Thymus (tissue), 11 donors: ENCODE results near the gene LTBP1. TPM values are rescaled to one million over a fixed set of nuclear protein-coding genes. Genes with fewer than 3 reads are reported as not detected.

Source experiments
- DNase-seq, 9 donors: peaks; one replicate each; pipeline ENCODE4 v3.0.0-alpha.2; 2013; ENCODE audit warnings: low spot score in 9 of 9, low read depth in 6 of 9, missing footprints in 1 of 9
- H3K27ac ChIP-seq, 2 donors: one replicate each; pipeline ENCODE4 v1.5.1; 2013; ENCODE audit warnings: control low read depth in 1 of 2, low read depth in 1 of 2, low read length in 1 of 2, mild to moderate bottlenecking in 1 of 2, moderate library complexity in 1 of 2
- H3K27me3 ChIP-seq, 2 donors: one replicate each; pipeline ENCODE4 v1.5.1; 2013; ENCODE audit warnings: low read length in 1 of 2; ENCODE audit not compliant: control insufficient read depth in 2 of 2, insufficient read depth in 1 of 2
- H3K36me3 ChIP-seq, 2 donors: one replicate each; pipeline ENCODE4 v1.5.1; 2013; ENCODE audit warnings: low read length in 1 of 2, mild to moderate bottlenecking in 1 of 2, moderate library complexity in 1 of 2; ENCODE audit not compliant: control insufficient read depth in 2 of 2, insufficient read depth in 2 of 2
- H3K4me1 ChIP-seq, 2 donors: one replicate each; pipeline ENCODE4 v1.5.1; 2013; ENCODE audit warnings: low read length in 2 of 2; ENCODE audit not compliant: control insufficient read depth in 2 of 2, insufficient read depth in 2 of 2
- H3K4me3 ChIP-seq, 2 donors: one replicate each; pipeline ENCODE4 v1.5.1; 2013; ENCODE audit warnings: low read length in 2 of 2, control low read depth in 1 of 2, mild to moderate bottlenecking in 1 of 2
- H3K9me3 ChIP-seq, 2 donors: one replicate each; pipeline ENCODE4 v1.5.1; 2013; ENCODE audit warnings: low read length in 1 of 2, mild to moderate bottlenecking in 1 of 2; ENCODE audit not compliant: control insufficient read depth in 2 of 2, insufficient read depth in 1 of 2
- WGBS: extraction: QIAGEN DNeasy Blood & Tissue Kit; methylation state at CpG from one replicate; pipeline ENCODE4 v1.1.7; 2013; 5-methylcytosine and 5-hydroxymethylcytosine counted together
- polyA plus RNA-seq: library from polyadenylated mRNA; stranded (reverse); fragments of 200-250 nt; gene quantifications from one replicate; pipeline ENCODE4 v1.2.3, GENCODE V29; 2013
- total RNA-seq: library from RNA; stranded (reverse); fragments of 120-200 nt; gene quantifications from one replicate; pipeline ENCODE4 v1.2.4, GENCODE V29; 2013
- donor health status: healthy.

The LTBP1 gene
- total and polyA plus RNA-seq, 2 donors, result 13.3 to 17.7 TPM

DNA sequence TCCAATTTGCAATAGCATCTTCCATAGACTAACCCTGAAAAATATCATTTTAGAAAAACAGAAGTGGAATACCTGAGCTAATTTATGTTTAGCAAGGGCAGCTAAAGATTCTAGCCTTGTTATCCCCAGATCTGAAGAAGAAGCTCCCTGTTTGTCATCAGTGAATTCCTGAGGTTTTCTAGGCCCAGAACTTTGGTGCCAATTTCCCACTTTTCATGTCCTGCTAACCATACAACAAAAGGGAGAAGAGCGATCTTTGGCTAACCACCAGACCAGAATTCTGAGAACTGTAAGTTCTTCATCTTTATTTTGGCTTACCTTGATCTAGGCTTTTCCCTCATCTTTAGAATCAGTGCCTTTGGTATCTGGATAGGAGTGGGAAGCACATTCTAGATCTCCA, 478.4 kb downstream of the LTBP1 start:
- WGBS, result 86% methylated on average over 1 of the region's 1 CpG
- Histone ChIP-seq H3K4me1 (no peaks in the 10 kb centered on the region), H3K27ac (no peak overlapping the region), H3K36me3 (no peaks in the 10 kb centered on the region), H3K27me3 (no peaks in the 10 kb centered on the region), H3K4me3 (no peak overlapping the region), H3K9me3 (no peaks in the 10 kb centered on the region)
- DNase-seq, result no peak

DNA sequence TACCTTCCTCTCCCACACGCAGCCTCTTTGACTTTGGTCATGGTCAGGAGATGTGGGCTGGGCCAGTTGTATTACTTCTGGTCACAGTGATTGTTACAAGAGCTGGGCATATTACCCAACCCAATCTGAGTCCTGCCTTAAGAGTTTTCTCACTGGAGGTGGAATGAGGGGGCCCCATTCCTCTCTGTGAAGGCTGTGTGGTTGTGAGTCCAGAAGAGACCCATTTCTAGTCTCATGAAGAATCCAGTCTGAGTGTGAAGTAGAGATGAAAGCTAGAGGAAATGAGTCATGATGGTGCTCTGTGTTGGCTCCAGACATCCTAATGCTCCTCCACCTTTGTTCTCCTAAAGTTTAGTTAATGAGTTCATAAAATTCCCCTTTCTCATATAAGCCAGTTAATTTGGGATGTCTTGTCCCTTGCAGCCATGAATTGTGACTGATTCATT, 478.9 kb downstream of the LTBP1 start:
- H3K4me3 ChIP-seq, result no peak overlapping the region

DNA sequence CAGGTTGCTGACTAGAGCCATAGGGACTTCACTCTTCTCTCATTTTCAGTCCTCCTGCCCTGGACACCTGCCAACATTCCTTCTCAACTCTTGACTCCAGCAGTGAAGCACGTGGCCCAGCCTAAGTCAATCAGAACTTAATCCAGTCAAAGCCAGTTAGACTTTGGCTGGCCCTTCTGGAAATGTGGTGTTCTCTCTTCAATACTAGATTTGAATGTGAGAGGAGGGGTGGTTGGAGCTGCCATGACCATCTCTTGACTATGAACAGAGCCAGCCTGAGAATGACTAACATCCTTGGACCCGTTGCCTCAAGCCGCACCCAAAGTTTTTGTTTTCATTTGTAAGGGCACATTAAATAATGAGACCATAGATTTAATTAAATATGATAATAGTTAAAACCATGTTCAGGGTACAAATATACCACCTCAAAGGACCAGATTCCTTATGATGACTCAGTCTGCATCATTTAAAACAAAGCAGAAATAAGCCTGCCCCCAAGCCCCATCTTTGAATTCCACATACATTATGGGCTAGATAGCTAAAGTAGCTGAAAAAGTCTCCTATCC, 480.0 kb downstream of the LTBP1 start:
- DNase-seq, result no peak
- no peaks in the 10 kb centered on the region for H3K27me3 ChIP-seq
- no peak overlapping the region for H3K4me3 ChIP-seq
- H3K36me3 ChIP-seq, result no peaks in the 10 kb centered on the region
- H3K27ac ChIP-seq, result no peak overlapping the region
- WGBS, result 92% methylated on average over 3 of the region's 3 CpGs
- H3K4me1 ChIP-seq, result no peaks in the 10 kb centered on the region
- no peaks in the 10 kb centered on the region for H3K9me3 ChIP-seq

More for the DNA sequence above, 478.9 kb downstream of the LTBP1 start:
- 98% methylated on average over 1 of the region's 1 CpG for WGBS
- no peak for DNase-seq
- no peaks in the 10 kb centered on the region for H3K9me3 ChIP-seq
- no peak overlapping the region for H3K27ac ChIP-seq
- H3K27me3 ChIP-seq, result no peaks in the 10 kb centered on the region
- no peaks in the 10 kb centered on the region for H3K4me1 ChIP-seq
- no peaks in the 10 kb centered on the region for H3K36me3 ChIP-seq

DNA sequence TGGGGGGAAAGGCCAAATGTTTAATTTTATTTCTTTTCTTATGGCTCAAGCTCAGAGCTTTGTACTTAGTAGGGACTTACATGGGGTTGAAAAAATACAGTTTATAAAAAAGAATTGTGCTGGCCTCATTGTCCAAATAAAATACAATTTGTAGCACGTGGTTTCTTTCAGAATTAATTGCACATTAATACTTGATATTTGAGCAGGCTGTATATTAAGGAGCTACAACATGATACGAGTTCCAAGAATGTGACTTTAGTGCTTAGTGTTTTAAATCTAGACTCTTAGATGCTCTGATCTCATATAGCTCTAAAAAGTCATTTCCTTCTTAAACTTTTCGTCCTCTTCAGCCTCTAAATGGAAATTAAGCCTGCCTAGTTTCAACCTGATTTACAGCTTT, 483.3 kb downstream of the LTBP1 start:
- Histone ChIP-seq H3K27ac (no peak overlapping the region), H3K36me3 (no peaks in the 10 kb centered on the region), H3K4me1 (no peaks in the 10 kb centered on the region), H3K27me3 (no peaks in the 10 kb centered on the region), H3K9me3 (no peaks in the 10 kb centered on the region), H3K4me3 (no peak overlapping the region)
- no peak for DNase-seq
- WGBS, result 77% methylated on average over 3 of the region's 3 CpGs

DNA sequence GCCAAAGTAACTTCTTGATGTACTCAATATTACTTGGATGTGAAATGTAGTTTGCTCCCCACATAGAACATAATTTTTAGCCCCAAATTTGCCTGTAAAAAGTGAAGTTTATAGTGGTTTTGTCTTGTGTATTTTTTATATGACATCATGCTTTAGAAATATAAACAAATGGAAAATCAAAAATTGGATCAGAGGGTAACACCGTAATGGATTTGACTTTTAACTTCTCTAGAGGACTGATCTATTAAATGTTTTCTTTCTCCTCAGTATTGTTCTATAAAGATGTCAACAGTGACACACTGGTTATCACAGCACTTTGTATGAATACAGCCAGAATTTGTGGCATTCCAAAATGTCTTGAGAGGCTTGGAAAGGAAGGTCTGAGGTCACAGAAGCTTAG, 484.1 kb downstream of the LTBP1 start:
- Histone ChIP-seq H3K27ac (no peak overlapping the region), H3K27me3 (no peaks in the 10 kb centered on the region), H3K4me1 (no peaks in the 10 kb centered on the region), H3K4me3 (no peak overlapping the region), H3K9me3 (no peaks in the 10 kb centered on the region), H3K36me3 (no peaks in the 10 kb centered on the region)
- WGBS, result 98% methylated on average over 1 of the region's 1 CpG
- DNase-seq, result no peak

DNA sequence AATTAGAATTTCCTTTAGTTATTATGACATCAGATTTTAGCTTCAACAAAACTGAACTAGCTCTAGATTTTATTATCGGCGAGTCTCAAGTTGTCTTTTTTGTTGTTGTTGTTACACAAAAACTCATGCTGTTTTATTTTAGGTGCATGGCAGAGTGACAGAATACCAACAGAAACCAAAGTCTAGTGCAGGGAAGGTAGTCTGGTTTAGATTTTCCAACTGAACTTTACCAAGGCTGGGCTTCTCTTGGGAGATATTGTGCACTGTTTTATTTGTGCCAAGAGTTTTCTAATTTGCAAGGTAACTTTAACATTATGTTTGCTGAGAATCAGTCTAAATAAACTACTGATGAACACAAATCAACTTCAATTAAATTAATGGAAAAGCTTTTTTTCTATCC, 486.1 kb downstream of the LTBP1 start:
- Histone ChIP-seq H3K27ac (no peak overlapping the region), H3K4me3 (no peak overlapping the region), H3K4me1 (no peaks in the 10 kb centered on the region), H3K9me3 (no peaks in the 10 kb centered on the region), H3K27me3 (no peaks in the 10 kb centered on the region), H3K36me3 (no peaks in the 10 kb centered on the region)
- no peak for DNase-seq
- 94% methylated on average over 2 of the region's 2 CpGs for WGBS

DNA sequence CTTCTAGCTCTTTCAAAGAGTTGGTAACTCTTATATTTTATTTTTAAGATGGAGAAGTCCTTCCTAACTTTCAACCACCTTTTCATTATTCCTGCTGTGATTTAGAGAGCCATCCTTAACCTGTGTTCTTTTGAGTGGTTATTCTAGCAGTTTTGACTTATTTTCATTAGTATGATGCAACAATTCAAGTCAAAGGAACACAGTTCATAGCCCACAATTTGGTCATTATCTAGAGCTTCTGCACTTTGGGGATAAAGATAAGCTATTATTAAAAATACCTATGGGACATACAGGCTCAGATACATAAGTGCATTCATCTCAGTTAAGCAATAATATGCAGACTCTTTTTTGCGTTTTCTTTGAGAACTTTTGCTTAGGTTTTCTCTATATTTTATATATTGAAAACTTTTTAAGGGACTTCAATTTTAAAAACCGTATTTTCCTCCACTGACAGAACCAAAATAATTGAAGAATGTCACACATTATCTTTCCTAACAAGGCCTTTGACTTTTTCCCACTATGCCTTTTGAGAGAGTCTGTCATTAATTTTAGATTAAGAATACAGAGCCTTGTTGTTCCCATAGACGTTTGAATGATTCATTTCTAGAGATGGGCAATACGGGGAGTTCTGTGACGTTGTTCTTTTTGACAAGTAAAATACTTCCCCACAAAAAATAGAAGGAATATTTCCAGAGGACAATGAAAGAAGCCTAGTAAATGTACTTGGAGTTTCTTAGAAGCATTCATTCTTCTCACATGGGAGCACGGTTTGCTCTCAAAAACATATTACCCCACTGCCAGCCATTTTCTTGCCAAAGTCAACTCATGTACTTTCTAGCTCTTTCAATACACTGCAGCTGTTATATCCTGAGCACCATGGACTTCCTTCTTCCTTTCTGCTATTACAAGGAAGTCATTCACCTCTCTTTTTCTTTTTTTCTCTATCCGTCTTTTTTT, 486.8 kb downstream of the LTBP1 start:
- Histone ChIP-seq H3K9me3 (no peaks in the 10 kb centered on the region), H3K4me3 (no peak overlapping the region), H3K27me3 (no peaks in the 10 kb centered on the region), H3K4me1 (no peaks in the 10 kb centered on the region), H3K36me3 (no peaks in the 10 kb centered on the region), H3K27ac (no peak overlapping the region)
- 95% methylated on average over 7 of the region's 7 CpGs for WGBS
- no peak for DNase-seq

DNA sequence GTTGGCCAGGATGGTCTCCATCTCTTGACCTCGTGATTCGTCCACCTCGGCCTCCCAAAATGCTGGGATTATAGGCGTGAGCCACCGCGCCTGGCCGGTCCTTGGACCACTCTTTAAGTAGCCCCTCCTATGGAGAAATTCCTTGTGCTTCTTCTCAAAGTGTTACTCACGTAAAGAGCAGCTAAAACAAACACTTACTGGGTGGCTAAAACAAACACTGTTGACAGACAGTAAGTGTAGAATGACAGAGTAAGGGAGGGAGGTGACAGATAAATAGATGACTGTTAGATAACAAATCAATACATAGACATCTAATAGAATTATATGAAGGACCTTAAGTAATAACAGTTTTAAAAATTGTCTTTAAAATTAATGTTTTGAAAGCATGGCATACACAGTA, 488.8 kb downstream of the LTBP1 start:
- Histone ChIP-seq H3K36me3 (no peaks in the 10 kb centered on the region), H3K27ac (no peak overlapping the region), H3K9me3 (no peaks in the 10 kb centered on the region), H3K27me3 (no peaks in the 10 kb centered on the region), H3K4me1 (no peaks in the 10 kb centered on the region), H3K4me3 (no peak overlapping the region)
- WGBS, result 96% methylated on average over 8 of the region's 8 CpGs
- DNase-seq, result no peak

DNA sequence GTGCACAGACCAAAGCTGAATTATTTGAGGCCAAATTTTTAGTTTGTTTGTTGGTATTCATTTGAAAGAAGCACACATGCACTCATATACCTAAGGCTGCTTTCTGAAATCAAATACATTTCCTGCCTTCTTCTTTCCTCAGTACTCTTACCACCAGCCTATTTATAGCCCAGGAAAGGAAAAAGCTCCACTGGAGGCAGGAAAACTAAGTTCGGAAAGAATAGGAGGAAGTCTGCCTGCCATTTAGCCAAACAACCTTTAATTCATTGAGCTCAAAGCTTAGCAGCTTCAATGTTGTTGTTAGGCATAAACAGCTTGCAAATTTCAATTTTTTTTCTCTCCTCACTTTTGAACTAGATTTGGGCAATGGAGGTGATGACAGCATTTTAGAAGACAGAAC, 489.3 kb downstream of the LTBP1 start:
- H3K9me3 ChIP-seq, result no peaks in the 10 kb centered on the region
- H3K27me3 ChIP-seq, result no peaks in the 10 kb centered on the region
- H3K27ac ChIP-seq, result no peak overlapping the region
- 58% methylated on average over 1 of the region's 1 CpG for WGBS
- no peak overlapping the region for H3K4me3 ChIP-seq
- H3K4me1 ChIP-seq, result no peaks in the 10 kb centered on the region
- no peaks in the 10 kb centered on the region for H3K36me3 ChIP-seq
- DNase-seq, result no peak
